Mammary epithelial cell (primary cell): ENCODE data around the gene TANK.
"Not testable (repeated sequence)": the region's sequence is repeated elsewhere in the genome, so short reads cannot be mapped to it uniquely, and the experiment has no call there.

Source experiments
- EZH2 ChIP-seq: IDR thresholded peaks from 2 replicates; pipeline ENCODE4 v1.6.1; 2012; ENCODE audit warnings: low read length, inconsistent platforms, borderline replicate concordance
- TF ChIP-seq, protein P1 (sequence below), 2 donors: IDR thresholded peaks in 1 of 2; conservative IDR thresholded peaks in 1 of 2; 2 replicates each; pipeline ENCODE4 v1.5.1; 2011 to 2012; ENCODE audit warnings: inconsistent platforms in 2 of 2, low read length in 2 of 2, mild to moderate bottlenecking in 2 of 2, control low read depth in 1 of 2, low read depth in 1 of 2; ENCODE audit not compliant: insufficient read depth in 1 of 2; ENCODE audit errors: extremely low read depth in 1 of 2

DNA sequence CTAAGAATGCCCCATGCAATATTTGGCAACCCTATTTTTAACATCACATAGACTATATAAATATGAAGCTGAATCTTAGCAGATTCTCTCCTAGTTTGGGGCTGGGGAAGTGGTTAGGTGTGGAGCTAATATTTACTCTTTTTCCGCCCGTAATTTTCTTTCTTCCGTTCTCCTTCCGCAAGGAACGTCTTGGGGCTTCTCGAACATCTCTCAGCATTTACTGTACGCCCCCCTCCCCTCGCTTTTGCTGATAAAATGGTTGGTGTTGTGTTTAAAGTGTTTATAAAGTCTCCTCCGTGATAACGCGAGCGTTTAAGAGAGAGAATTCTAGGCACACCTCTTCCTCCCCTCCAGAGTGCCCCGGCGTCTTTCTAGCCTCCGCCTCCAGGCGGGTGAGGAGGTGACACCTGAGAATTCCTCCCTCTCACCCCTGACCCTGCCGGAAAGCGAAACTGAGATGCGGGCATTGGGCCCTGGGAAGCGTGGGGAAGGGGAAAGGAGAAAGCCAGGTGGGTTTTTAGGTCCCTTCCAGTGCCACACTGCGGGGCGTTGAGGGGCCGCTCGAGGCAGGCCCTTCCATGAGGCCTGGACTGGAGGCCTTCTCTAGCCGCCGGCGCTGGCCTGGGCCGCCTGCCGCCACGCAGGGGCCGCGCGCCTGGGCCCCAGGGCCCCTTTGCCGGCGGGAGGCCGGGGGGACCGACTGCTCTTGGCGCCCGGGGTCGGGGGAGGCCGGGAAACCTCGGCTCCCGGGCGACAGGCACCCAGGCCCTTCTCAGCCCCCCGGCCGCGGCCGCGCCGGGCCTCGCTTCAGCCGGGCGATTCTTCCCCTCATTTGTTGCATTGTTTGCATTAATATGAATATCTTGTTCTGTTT is 84.4 kb downstream of the TANK start:
- TF ChIP-seq, protein P1, sequence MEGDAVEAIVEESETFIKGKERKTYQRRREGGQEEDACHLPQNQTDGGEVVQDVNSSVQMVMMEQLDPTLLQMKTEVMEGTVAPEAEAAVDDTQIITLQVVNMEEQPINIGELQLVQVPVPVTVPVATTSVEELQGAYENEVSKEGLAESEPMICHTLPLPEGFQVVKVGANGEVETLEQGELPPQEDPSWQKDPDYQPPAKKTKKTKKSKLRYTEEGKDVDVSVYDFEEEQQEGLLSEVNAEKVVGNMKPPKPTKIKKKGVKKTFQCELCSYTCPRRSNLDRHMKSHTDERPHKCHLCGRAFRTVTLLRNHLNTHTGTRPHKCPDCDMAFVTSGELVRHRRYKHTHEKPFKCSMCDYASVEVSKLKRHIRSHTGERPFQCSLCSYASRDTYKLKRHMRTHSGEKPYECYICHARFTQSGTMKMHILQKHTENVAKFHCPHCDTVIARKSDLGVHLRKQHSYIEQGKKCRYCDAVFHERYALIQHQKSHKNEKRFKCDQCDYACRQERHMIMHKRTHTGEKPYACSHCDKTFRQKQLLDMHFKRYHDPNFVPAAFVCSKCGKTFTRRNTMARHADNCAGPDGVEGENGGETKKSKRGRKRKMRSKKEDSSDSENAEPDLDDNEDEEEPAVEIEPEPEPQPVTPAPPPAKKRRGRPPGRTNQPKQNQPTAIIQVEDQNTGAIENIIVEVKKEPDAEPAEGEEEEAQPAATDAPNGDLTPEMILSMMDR (conservative IDR thresholded peaks at IDR 0.05 in 1 of 2, IDR thresholded peaks at IDR 0.05 in 1 of 2; ENCODE audit: extremely low read depth in 1 of 2, insufficient read depth in 1 of 2, low read depth in 1 of 2, low read length in 2 of 2) = not testable (repeated sequence)
- not testable (repeated sequence) for TF ChIP-seq EZH2
